Fibroblast of lung (primary cell): Measurements from ENCODE around the gene BCAR3. TPM values are rescaled to one million over a fixed set of nuclear protein-coding genes. Genes with fewer than 3 reads are reported as not detected.
A peak's percentile ranks its signal among the peaks of the same experiment; 100 is the strongest.

Experiments used
- DNase-seq, 2 donors: peaks; one replicate each; pipeline versions ENCODE4 v3.0.0 to v3.0.0-alpha.2; 2010; ENCODE audit warnings: low read depth in 2 of 2
- H2AFZ ChIP-seq: 2 replicates; pipeline ENCODE4 v1.5.1; 2012; ENCODE audit warnings: low read length, control low read depth, inconsistent platforms
- H3K27ac ChIP-seq: 2 replicates; pipeline ENCODE4 v1.5.1; 2011; ENCODE audit warnings: low read length, control low read depth; ENCODE audit not compliant: insufficient read depth
- H3K27me3 ChIP-seq: 2 replicates; pipeline ENCODE4 v1.5.1; 2011; ENCODE audit warnings: mild to moderate bottlenecking, low read length; ENCODE audit not compliant: control insufficient read depth, insufficient read depth
- H3K36me3 ChIP-seq: 2 replicates; pipeline ENCODE4 v1.5.1; 2011; ENCODE audit warnings: low read length; ENCODE audit not compliant: control insufficient read depth, insufficient read depth
- H3K4me1 ChIP-seq: 2 replicates; pipeline ENCODE4 v1.5.1; 2011; ENCODE audit warnings: low read length; ENCODE audit not compliant: control insufficient read depth, insufficient read depth; ENCODE audit errors: extremely low read depth
- H3K4me2 ChIP-seq: 2 replicates; pipeline ENCODE4 v1.5.1; 2011; ENCODE audit warnings: low read length, control low read depth; ENCODE audit not compliant: insufficient read depth; ENCODE audit errors: extremely low read depth
- H3K4me3 ChIP-seq, 4 experiments: fragments of 200-600 bp in 1 of 4; sonication (generic) in 1 of 4; replicated peaks in 1 of 4; 2 replicates each; pipeline ENCODE4 v1.5.1; 2011 to 2016; ENCODE audit warnings: low read length in 4 of 4, low read depth in 3 of 4, mild to moderate bottlenecking in 3 of 4, control low read depth in 2 of 4, inconsistent platforms in 1 of 4, mixed read lengths in 1 of 4; ENCODE audit not compliant: insufficient read depth in 1 of 4; ENCODE audit errors: control extremely low read depth in 1 of 4
- H3K79me2 ChIP-seq: 2 replicates; pipeline ENCODE4 v1.5.1; 2012; ENCODE audit warnings: mild to moderate bottlenecking, low read length, inconsistent platforms; ENCODE audit not compliant: control insufficient read depth, insufficient read depth
- H3K9ac ChIP-seq: 2 replicates; pipeline ENCODE4 v1.5.1; 2011; ENCODE audit warnings: mild to moderate bottlenecking, low read length, control low read depth; ENCODE audit not compliant: insufficient read depth
- H3K9me3 ChIP-seq: 2 replicates; pipeline ENCODE4 v1.5.1; 2012; ENCODE audit warnings: low read depth, low read length; ENCODE audit not compliant: control insufficient read depth, insufficient read depth
- H4K20me1 ChIP-seq: 2 replicates; pipeline ENCODE4 v1.5.1; 2011; ENCODE audit warnings: low read length; ENCODE audit not compliant: control insufficient read depth, insufficient read depth; ENCODE audit errors: extremely low read depth
- EZH2 ChIP-seq: IDR thresholded peaks from 2 replicates; pipeline ENCODE4 v1.5.1; 2012; ENCODE audit warnings: low read length, control low read depth, mild to moderate bottlenecking; ENCODE audit errors: missing control alignments
- polyA plus RNA-seq, 2 donors: library from polyadenylated mRNA; depleted of rRNA in 1 of 2; stranded (reverse) in 1 of 2; unstranded in 1 of 2; fragments of >200 nt; gene quantifications; 2 replicates each; pipeline ENCODE4 v1.2.1, GENCODE V29; 2011 to 2012; ENCODE audit warnings: missing spikeins in 1 of 2
- total RNA-seq: library from RNA; depleted of rRNA; stranded (reverse); fragments of >200 nt; gene quantifications from 2 replicates; pipeline ENCODE4 v1.2.1, GENCODE V29; 2014
- TF ChIP-seq, protein P1 (sequence below), 2 donors: IDR thresholded peaks in 1 of 2; conservative IDR thresholded peaks in 1 of 2; 1 replicate in 1 of 2; 2 replicates in 1 of 2; pipeline ENCODE4 v1.5.1; 2011 to 2012; ENCODE audit warnings: low read length in 2 of 2, control low read depth in 1 of 2, inconsistent platforms in 1 of 2, low read depth in 1 of 2, mild to moderate bottlenecking in 1 of 2

The BCAR3 gene
- total and polyA plus RNA-seq, 2 donors (not counting 1 experiment from before 2014, with no cell fraction given), result 12.6 to 35.2 TPM

GRCh38 chr1:93666613-93667384 is 14.8 kb downstream of the BCAR3 start:
- Histone ChIP-seq H3K4me2 (no peak overlapping the region), H3K9ac (no peak overlapping the region), H2AFZ (no peak overlapping the region), H3K4me1 (peaks cover 45% of the 10 kb centered on the region), H3K79me2 (peaks cover 70% of the 10 kb centered on the region), H4K20me1 (no peaks in the 10 kb centered on the region), H3K27me3 (no peaks in the 10 kb centered on the region), H3K9me3 (no peaks in the 10 kb centered on the region), H3K36me3 (peaks cover 10% of the 10 kb centered on the region), H3K4me3 (no peak overlapping the region), H3K27ac (no peak overlapping the region)
- TF ChIP-seq, protein P1, sequence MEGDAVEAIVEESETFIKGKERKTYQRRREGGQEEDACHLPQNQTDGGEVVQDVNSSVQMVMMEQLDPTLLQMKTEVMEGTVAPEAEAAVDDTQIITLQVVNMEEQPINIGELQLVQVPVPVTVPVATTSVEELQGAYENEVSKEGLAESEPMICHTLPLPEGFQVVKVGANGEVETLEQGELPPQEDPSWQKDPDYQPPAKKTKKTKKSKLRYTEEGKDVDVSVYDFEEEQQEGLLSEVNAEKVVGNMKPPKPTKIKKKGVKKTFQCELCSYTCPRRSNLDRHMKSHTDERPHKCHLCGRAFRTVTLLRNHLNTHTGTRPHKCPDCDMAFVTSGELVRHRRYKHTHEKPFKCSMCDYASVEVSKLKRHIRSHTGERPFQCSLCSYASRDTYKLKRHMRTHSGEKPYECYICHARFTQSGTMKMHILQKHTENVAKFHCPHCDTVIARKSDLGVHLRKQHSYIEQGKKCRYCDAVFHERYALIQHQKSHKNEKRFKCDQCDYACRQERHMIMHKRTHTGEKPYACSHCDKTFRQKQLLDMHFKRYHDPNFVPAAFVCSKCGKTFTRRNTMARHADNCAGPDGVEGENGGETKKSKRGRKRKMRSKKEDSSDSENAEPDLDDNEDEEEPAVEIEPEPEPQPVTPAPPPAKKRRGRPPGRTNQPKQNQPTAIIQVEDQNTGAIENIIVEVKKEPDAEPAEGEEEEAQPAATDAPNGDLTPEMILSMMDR (conservative IDR thresholded peaks at IDR 0.05 in 1 of 2, IDR thresholded peaks at IDR 0.05 in 1 of 2; ENCODE audit: low read depth in 1 of 2, low read length in 2 of 2), result no peak
- peak; percentile 56 to 73 for DNase-seq

DNA sequence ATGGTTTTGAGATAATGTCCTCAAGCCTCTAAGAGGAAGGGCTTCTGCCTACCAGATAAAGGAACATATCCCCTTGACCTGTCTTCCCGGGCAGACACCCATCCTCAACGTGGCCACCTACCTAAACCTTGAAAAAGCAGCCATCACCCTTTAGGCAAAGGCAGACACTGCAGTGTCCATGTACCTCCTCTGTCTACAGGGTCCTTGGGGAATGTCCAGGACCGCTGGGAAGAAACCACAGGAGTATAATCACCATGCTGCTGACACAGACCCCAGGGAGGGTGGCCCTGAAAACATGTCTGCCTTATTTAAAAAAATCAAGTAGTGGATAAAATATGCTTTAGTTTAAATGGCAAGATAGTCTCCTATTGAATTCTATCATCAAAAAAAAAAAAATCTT is 16.6 kb downstream of the BCAR3 start:
- peaks cover 10% of the 10 kb centered on the region for H3K36me3 ChIP-seq
- H4K20me1 ChIP-seq, result no peaks in the 10 kb centered on the region
- H3K4me1 ChIP-seq, result peaks cover 40% of the 10 kb centered on the region
- peak overlapping the region; percentile 42 for H3K4me2 ChIP-seq
- peak overlapping the region; percentile 64 for H3K27ac ChIP-seq
- peaks cover 69% of the 10 kb centered on the region for H3K79me2 ChIP-seq
- no peak overlapping the region for H2AFZ ChIP-seq
- H3K9ac ChIP-seq, result no peak overlapping the region
- H3K9me3 ChIP-seq, result no peaks in the 10 kb centered on the region
- no peaks in the 10 kb centered on the region for H3K27me3 ChIP-seq
- TF ChIP-seq EZH2, result no peak
- TF ChIP-seq, protein P1 (conservative IDR thresholded peaks at IDR 0.05 in 1 of 2, IDR thresholded peaks at IDR 0.05 in 1 of 2; ENCODE audit: low read depth in 1 of 2, low read length in 2 of 2), result no peak
- peak in 1 of 2 donors; percentile 60 for DNase-seq
- no peak overlapping the region for H3K4me3 ChIP-seq

GRCh38 chr1:93663208-93663614 is 18.4 kb downstream of the BCAR3 start:
- H3K27me3 ChIP-seq, result no peaks in the 10 kb centered on the region
- peaks cover 69% of the 10 kb centered on the region for H3K79me2 ChIP-seq
- no peak for DNase-seq
- no peak overlapping the region for H3K27ac ChIP-seq
- peaks cover 10% of the 10 kb centered on the region for H3K36me3 ChIP-seq
- H3K9me3 ChIP-seq, result no peaks in the 10 kb centered on the region
- peaks cover 33% of the 10 kb centered on the region for H3K4me1 ChIP-seq
- H3K4me3 ChIP-seq, result no peak overlapping the region
- no peak overlapping the region for H2AFZ ChIP-seq
- no peak overlapping the region for H3K4me2 ChIP-seq
- H3K9ac ChIP-seq, result no peak overlapping the region
- no peaks in the 10 kb centered on the region for H4K20me1 ChIP-seq
- TF ChIP-seq, protein P1 (conservative IDR thresholded peaks at IDR 0.05 in 1 of 2, IDR thresholded peaks at IDR 0.05 in 1 of 2; ENCODE audit: low read depth in 1 of 2, low read length in 2 of 2), result no peak
- TF ChIP-seq EZH2, result no peak
